ENCODE data around the gene LAD1.

DNA sequence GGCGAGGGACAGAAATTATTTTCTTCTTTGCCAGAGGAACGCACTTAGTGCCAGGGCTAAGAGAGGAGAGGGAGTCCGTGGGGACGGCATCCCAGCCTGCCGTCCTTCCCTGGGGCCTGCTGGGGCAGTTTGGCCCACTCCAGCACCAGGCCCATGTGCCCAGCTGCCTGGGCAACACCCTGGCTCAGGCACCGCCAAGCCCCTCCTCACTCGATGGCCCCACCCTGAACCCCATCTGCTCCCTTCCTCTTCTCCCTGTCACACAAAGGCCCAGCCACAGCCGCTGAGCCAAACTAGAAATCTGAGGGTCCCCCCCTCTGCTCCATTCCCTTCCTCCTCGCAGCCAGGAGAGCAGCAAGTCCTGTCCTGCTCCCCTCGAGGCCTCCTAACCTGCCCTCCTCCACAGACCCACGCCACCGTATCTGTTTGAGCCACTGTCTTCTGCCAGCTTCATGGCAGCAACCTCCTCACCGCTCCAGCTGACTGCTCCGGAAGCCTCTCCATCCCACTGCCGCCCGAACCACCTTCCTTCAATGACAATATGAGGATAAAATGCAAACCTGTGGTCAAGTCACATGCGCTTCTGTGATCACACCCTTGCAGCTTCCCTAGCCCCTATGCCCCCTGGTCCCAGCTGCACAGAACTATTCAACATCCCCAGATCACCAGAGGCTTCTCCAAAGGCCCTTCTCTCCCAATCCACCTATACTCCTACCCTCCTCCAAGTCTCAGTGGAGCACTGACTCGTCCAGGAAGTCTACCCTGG, 30.8 kb upstream of the LAD1 start:
- TF ChIP-seq, protein P1, sequence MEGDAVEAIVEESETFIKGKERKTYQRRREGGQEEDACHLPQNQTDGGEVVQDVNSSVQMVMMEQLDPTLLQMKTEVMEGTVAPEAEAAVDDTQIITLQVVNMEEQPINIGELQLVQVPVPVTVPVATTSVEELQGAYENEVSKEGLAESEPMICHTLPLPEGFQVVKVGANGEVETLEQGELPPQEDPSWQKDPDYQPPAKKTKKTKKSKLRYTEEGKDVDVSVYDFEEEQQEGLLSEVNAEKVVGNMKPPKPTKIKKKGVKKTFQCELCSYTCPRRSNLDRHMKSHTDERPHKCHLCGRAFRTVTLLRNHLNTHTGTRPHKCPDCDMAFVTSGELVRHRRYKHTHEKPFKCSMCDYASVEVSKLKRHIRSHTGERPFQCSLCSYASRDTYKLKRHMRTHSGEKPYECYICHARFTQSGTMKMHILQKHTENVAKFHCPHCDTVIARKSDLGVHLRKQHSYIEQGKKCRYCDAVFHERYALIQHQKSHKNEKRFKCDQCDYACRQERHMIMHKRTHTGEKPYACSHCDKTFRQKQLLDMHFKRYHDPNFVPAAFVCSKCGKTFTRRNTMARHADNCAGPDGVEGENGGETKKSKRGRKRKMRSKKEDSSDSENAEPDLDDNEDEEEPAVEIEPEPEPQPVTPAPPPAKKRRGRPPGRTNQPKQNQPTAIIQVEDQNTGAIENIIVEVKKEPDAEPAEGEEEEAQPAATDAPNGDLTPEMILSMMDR (IDR thresholded peaks at IDR 0.05; ENCODE audit: insufficient read depth, low read length): no peak
- no peak for TF ChIP-seq POLR2AphosphoS5 (IDR thresholded peaks at IDR 0.05; ENCODE audit: low read depth)
